OCI-LY1 (cell line): ENCODE measurements around the gene FLACC1.

Experiments
- H2AFZ ChIP-seq: fragments of 200-600 bp; sonication (generic), shearing (Covaris generic); 2 replicates; pipeline ENCODE4 v1.6.0; 2014; ENCODE audit warnings: antibody characterized with exemption, mild to moderate bottlenecking, low read length
- H3F3A ChIP-seq: fragments of 200-600 bp; sonication (generic), shearing (Covaris generic); 2 replicates; pipeline ENCODE4 v1.6.0; 2014; ENCODE audit warnings: mild to moderate bottlenecking, antibody characterized with exemption, low read length, moderate library complexity; ENCODE audit not compliant: insufficient read depth
- H3K27ac ChIP-seq: fragments of 200-600 bp; sonication (generic); 2 replicates; pipeline ENCODE4 v1.5.1; 2014; ENCODE audit warnings: low read length, mixed run types, mild to moderate bottlenecking, low read depth; ENCODE audit not compliant: poor library complexity, severe bottlenecking
- H3K27me3 ChIP-seq: fragments of 200-600 bp; sonication (generic); 2 replicates; pipeline ENCODE4 v1.6.0; 2014; ENCODE audit warnings: antibody characterized with exemption, mild to moderate bottlenecking, low read length, moderate library complexity; ENCODE audit not compliant: insufficient read depth
- H3K36me3 ChIP-seq: fragments of 200-600 bp; sonication (generic); 2 replicates; pipeline ENCODE4 v1.6.1; 2014; ENCODE audit warnings: mild to moderate bottlenecking, antibody characterized with exemption, low read length, moderate library complexity, mixed read lengths; ENCODE audit not compliant: insufficient read depth
- H3K4me1 ChIP-seq: fragments of 200-600 bp; sonication (generic); 2 replicates; pipeline ENCODE4 v1.5.1; 2014; ENCODE audit warnings: mild to moderate bottlenecking, low read length, moderate library complexity; ENCODE audit not compliant: insufficient read depth, severe bottlenecking
- H3K4me2 ChIP-seq: fragments of 200-600 bp; sonication (generic), shearing (Covaris generic); 2 replicates; pipeline ENCODE4 v1.6.1; 2014; ENCODE audit warnings: low read length
- H3K4me3 ChIP-seq: fragments of 200-600 bp; sonication (generic); 2 replicates; pipeline ENCODE4 v1.5.1; 2014; ENCODE audit warnings: low read length, low read depth, mild to moderate bottlenecking, mixed read lengths; ENCODE audit not compliant: poor library complexity, severe bottlenecking
- H3K79me2 ChIP-seq: fragments of 200-600 bp; shearing (Covaris generic); 2 replicates; pipeline ENCODE4 v1.6.1; 2016; ENCODE audit warnings: mixed run types, low read length, mixed read lengths; ENCODE audit not compliant: insufficient read depth
- H3K9ac ChIP-seq: fragments of 200-600 bp; sonication (generic), shearing (Covaris generic); 2 replicates; pipeline ENCODE4 v1.6.1; 2014; ENCODE audit warnings: mild to moderate bottlenecking, low read length, mixed read lengths
- H3K9me2 ChIP-seq: fragments of 200-600 bp; sonication (generic), shearing (Covaris generic); 2 replicates; pipeline ENCODE4 v1.6.1; 2014; ENCODE audit warnings: low read depth, mild to moderate bottlenecking, low read length, mixed read lengths
- H3K9me3 ChIP-seq: fragments of 200-600 bp; shearing (Covaris generic); 2 replicates; pipeline ENCODE4 v1.6.1; 2014; ENCODE audit warnings: low read length, mixed read lengths
- H4K20me1 ChIP-seq: fragments of 200-600 bp; sonication (generic), shearing (Covaris generic); 2 replicates; pipeline ENCODE4 v1.6.0; 2016; ENCODE audit warnings: mild to moderate bottlenecking, low read length; ENCODE audit not compliant: insufficient read depth
- CTCF ChIP-seq: fragments of 200-600 bp; sonication (generic), shearing (Covaris generic); IDR thresholded peaks from 2 replicates; pipeline ENCODE4 v1.5.1; 2017; ENCODE audit warnings: mild to moderate bottlenecking, antibody characterized with exemption, low read length, moderate library complexity, mixed read lengths
- EZH2 ChIP-seq: fragments of 200-600 bp; sonication (generic), shearing (Covaris generic); IDR thresholded peaks from 2 replicates; pipeline ENCODE4 v1.8.0; 2017; ENCODE audit warnings: borderline replicate concordance, mixed run types, mild to moderate bottlenecking, antibody characterized with exemption, low read length, moderate library complexity, mixed read lengths

FLACC1 gene

GRCh38 chr2:201258666-201259615, 98.2 kb downstream of the FLACC1 start:
- TF ChIP-seq EZH2 (no peak), CTCF (no peak)
- H3K27ac ChIP-seq, result peak overlapping the region; percentile 98
- peaks cover 31% of the 10 kb centered on the region for H3K79me2 ChIP-seq
- no peaks in the 10 kb centered on the region; the same call in 1 of the 2 replicates for H3F3A ChIP-seq
- H3K4me3 ChIP-seq, result peak overlapping the region; percentile 58
- no peak overlapping the region for H2AFZ ChIP-seq
- no peaks in the 10 kb centered on the region for H3K9me3 ChIP-seq
- H3K4me2 ChIP-seq, result peak overlapping the region; percentile 78
- H3K9ac ChIP-seq, result peak overlapping the region; percentile 66
- H3K9me2 ChIP-seq, result no peaks in the 10 kb centered on the region
- no peaks in the 10 kb centered on the region for H3K27me3 ChIP-seq
- no peaks in the 10 kb centered on the region for H4K20me1 ChIP-seq
- peaks cover 72% of the 10 kb centered on the region for H3K4me1 ChIP-seq
- H3K36me3 ChIP-seq, result no peaks in the 10 kb centered on the region

GRCh38 chr2:201257956-201258665, 99.0 kb downstream of the FLACC1 start:
- Histone ChIP-seq H2AFZ (no peak overlapping the region), H3K36me3 (no peaks in the 10 kb centered on the region), H3K4me2 (peak overlapping the region; percentile 78), H3K27me3 (no peaks in the 10 kb centered on the region), H3K4me3 (peak overlapping the region; percentile 58), H3K27ac (peak overlapping the region; percentile 98), H4K20me1 (no peaks in the 10 kb centered on the region), H3K9ac (peak overlapping the region; percentile 66), H3K4me1 (peaks cover 67% of the 10 kb centered on the region), H3K9me3 (no peaks in the 10 kb centered on the region), H3K79me2 (peaks cover 23% of the 10 kb centered on the region), H3F3A (no peaks in the 10 kb centered on the region; the same call in 1 of the 2 replicates), H3K9me2 (no peaks in the 10 kb centered on the region)
- TF ChIP-seq CTCF (no peak), EZH2 (no peak)

GRCh38 chr2:201257381-201257955, 99.7 kb downstream of the FLACC1 start:
- Histone ChIP-seq H3K4me3 (peak overlapping the region; percentile 58), H3F3A (no peaks in the 10 kb centered on the region; the same call in 1 of the 2 replicates), H3K9me3 (no peaks in the 10 kb centered on the region), H3K79me2 (peaks cover 16% of the 10 kb centered on the region), H3K27me3 (no peaks in the 10 kb centered on the region), H2AFZ (no peak overlapping the region), H3K9me2 (no peaks in the 10 kb centered on the region), H3K27ac (peak overlapping the region; percentile 98), H3K9ac (peak overlapping the region; percentile 66), H3K4me2 (peak overlapping the region; percentile 78), H3K36me3 (no peaks in the 10 kb centered on the region), H3K4me1 (peaks cover 67% of the 10 kb centered on the region), H4K20me1 (no peaks in the 10 kb centered on the region)
- TF ChIP-seq CTCF (no peak), EZH2 (no peak)
